Endodermal cell (in vitro differentiated cells): Measurements from ENCODE around the gene ZFYVE28. TPM values are rescaled to one million over a fixed set of nuclear protein-coding genes. Genes with fewer than 3 reads are reported as not detected.

Source experiments
- DNase-seq: peaks from one replicate; pipeline ENCODE4 v3.0.0-alpha.2; 2017
- H3K27ac ChIP-seq: 2 replicates; pipeline ENCODE4 v1.5.1; 2013; ENCODE audit warnings: mild to moderate bottlenecking, low read depth, low read length, moderate library complexity
- H3K27me3 ChIP-seq: 2 replicates; pipeline ENCODE4 v1.6.1; 2013; ENCODE audit warnings: mild to moderate bottlenecking, low read length, moderate library complexity; ENCODE audit not compliant: insufficient read depth, control insufficient read depth, poor library complexity, severe bottlenecking
- H3K36me3 ChIP-seq: 2 replicates; pipeline ENCODE4 v1.7.0; 2013; ENCODE audit warnings: mild to moderate bottlenecking, low read length, moderate library complexity; ENCODE audit not compliant: control insufficient read depth, insufficient read depth
- H3K4me1 ChIP-seq: one replicate; pipeline ENCODE4 v1.7.0; 2013; ENCODE audit warnings: low read length; ENCODE audit not compliant: control insufficient read depth, insufficient read depth
- H3K4me3 ChIP-seq: 2 replicates; pipeline ENCODE4 v1.5.1; 2013; ENCODE audit warnings: mild to moderate bottlenecking, low read length, moderate library complexity
- H3K9ac ChIP-seq: 2 replicates; pipeline ENCODE4 v1.6.1; 2013; ENCODE audit warnings: mild to moderate bottlenecking, low read length, moderate library complexity; ENCODE audit not compliant: poor library complexity, severe bottlenecking; ENCODE audit errors: extremely low read depth
- H3K9me3 ChIP-seq: 2 replicates; pipeline ENCODE4 v1.6.1; 2013; ENCODE audit warnings: mild to moderate bottlenecking, low read length, moderate library complexity; ENCODE audit not compliant: control insufficient read depth
- H3K27ac Mint-ChIP-seq: 2 replicates; pipeline ENCODE4 v1.8.0; 2020; ENCODE audit warnings: mixed read lengths
- H3K27me3 Mint-ChIP-seq: 2 replicates; pipeline ENCODE4 v1.8.0; 2021; ENCODE audit warnings: mild to moderate bottlenecking, mixed read lengths; ENCODE audit not compliant: insufficient read depth
- H3K36me3 Mint-ChIP-seq: 2 replicates; pipeline ENCODE4 v1.8.0; 2020; ENCODE audit warnings: low read depth, mixed read lengths
- H3K4me1 Mint-ChIP-seq: 2 replicates; pipeline ENCODE4 v1.8.0; 2020; ENCODE audit warnings: mixed read lengths
- H3K4me3 Mint-ChIP-seq: 2 replicates; pipeline ENCODE4 v1.8.0; 2020; ENCODE audit warnings: mild to moderate bottlenecking, moderate library complexity, mixed read lengths
- H3K9me3 Mint-ChIP-seq: 2 replicates; pipeline ENCODE4 v1.8.0; 2020; ENCODE audit warnings: mild to moderate bottlenecking, mixed read lengths
- CTCF ChIP-seq: fragments of 200-600 bp; sonication (generic); conservative IDR thresholded peaks from 2 replicates; pipeline ENCODE4 v1.5.0; 2021; ENCODE audit warnings: antibody characterized with exemption, mild to moderate bottlenecking
- WGBS, 2 experiments: methylation state at CpG; one replicate each; pipeline versions ENCODE4 v1.1.5 to v1.1.7; 2013; ENCODE audit warnings: missing lambda C conversion rate in 2 of 2, mixed read lengths in 1 of 2; ENCODE audit not compliant: insufficient coverage in 1 of 2, insufficient read length in 1 of 2; 5-methylcytosine and 5-hydroxymethylcytosine counted together
- total RNA-seq, 2 donors: library from RNA; stranded (reverse); fragmentation: NEBNext Ultra II Directional in 1 of 2; extraction: Animal tissue kit (Norgen Biotek cat#: 25700) in 1 of 2; gene quantifications; 2 replicates in 1 of 2; 3 replicates in 1 of 2; pipeline ENCODE4 v1.2.1, GENCODE V29; 2021

The ZFYVE28 gene
- total RNA-seq, 2 donors from 2014 or later, result 0.73 to 1.6 TPM

- H3K9ac ChIP-seq, result no peak overlapping the region
- Mint-ChIP-seq H3K4me3 (no peak overlapping the region), H3K27me3 (peaks cover 2% of the 10 kb centered on the region), H3K27ac (no peak overlapping the region), H3K36me3 (no peaks in the 10 kb centered on the region), H3K9me3 (peaks cover 11% of the 10 kb centered on the region), H3K4me1 (no peaks in the 10 kb centered on the region)
- H3K9me3 ChIP-seq, result no peaks in the 10 kb centered on the region
- no peak for DNase-seq
- no peaks in the 10 kb centered on the region for H3K36me3 ChIP-seq
- WGBS, 2 experiments, result 87 to 94% methylated on average over 9 to 14 of the region's 14 CpGs
- no peaks in the 10 kb centered on the region for H3K27me3 ChIP-seq
- H3K4me1 ChIP-seq, result no peaks in the 10 kb centered on the region
- H3K4me3 ChIP-seq, result no peak overlapping the region
- H3K27ac ChIP-seq, result no peak overlapping the region
- TF ChIP-seq CTCF, result no peak
Observed at GRCh38 chr4:2301225-2301642, 117.2 kb downstream of the ZFYVE28 start.

- no peak overlapping the region for H3K4me3 ChIP-seq
- peaks cover 9% of the 10 kb centered on the region for H3K9me3 Mint-ChIP-seq
- H3K36me3 ChIP-seq, result no peaks in the 10 kb centered on the region
- H3K27ac Mint-ChIP-seq, result no peak overlapping the region
- no peak overlapping the region for H3K9ac ChIP-seq
- H3K27me3 Mint-ChIP-seq, result peaks cover 2% of the 10 kb centered on the region
- no peaks in the 10 kb centered on the region for H3K4me1 ChIP-seq
- no peaks in the 10 kb centered on the region for H3K36me3 Mint-ChIP-seq
- H3K4me3 Mint-ChIP-seq, result no peak overlapping the region
- no peaks in the 10 kb centered on the region for H3K4me1 Mint-ChIP-seq
- H3K27ac ChIP-seq, result no peak overlapping the region
- no peak for DNase-seq
- no peaks in the 10 kb centered on the region for H3K9me3 ChIP-seq
- H3K27me3 ChIP-seq, result no peaks in the 10 kb centered on the region
- 94 to 96% methylated on average over 22 to 37 of the region's 37 CpGs for WGBS, 2 experiments
- no peak for TF ChIP-seq CTCF
Observed at GRCh38 chr4:2300431-2301224, 117.8 kb downstream of the ZFYVE28 start.

GRCh38 chr4:2299794-2300193, 118.7 kb downstream of the ZFYVE28 start:
- no peak for DNase-seq
- Mint-ChIP-seq H3K27me3 (peaks cover 3% of the 10 kb centered on the region), H3K27ac (no peak overlapping the region), H3K36me3 (no peaks in the 10 kb centered on the region), H3K4me3 (no peak overlapping the region), H3K4me1 (no peaks in the 10 kb centered on the region), H3K9me3 (peaks cover 11% of the 10 kb centered on the region)
- WGBS, 2 experiments, result 82 to 92% methylated on average over 2 of the region's 2 CpGs
- Histone ChIP-seq H3K27ac (no peak overlapping the region), H3K9ac (no peak overlapping the region), H3K27me3 (no peaks in the 10 kb centered on the region), H3K4me1 (no peaks in the 10 kb centered on the region), H3K36me3 (no peaks in the 10 kb centered on the region), H3K4me3 (no peak overlapping the region), H3K9me3 (no peaks in the 10 kb centered on the region)
- no peak for TF ChIP-seq CTCF
